Neural progenitor cell (in vitro differentiated cells): ENCODE data around the gene HMX1. TPM values are rescaled to one million over a fixed set of nuclear protein-coding genes. Genes with fewer than 3 reads are reported as not detected.

Source experiments
- DNase-seq: peaks from one replicate; pipeline ENCODE4 v3.0.0-alpha.2; 2016; ENCODE audit warnings: low spot score
- H2AFZ ChIP-seq: fragments of 200-600 bp; sonication (generic); replicated peaks from 2 replicates; pipeline ENCODE4 v1.6.1; 2016; ENCODE audit warnings: antibody characterized with exemption
- H3F3A ChIP-seq: fragments of 200-600 bp; sonication (generic); 2 replicates; pipeline ENCODE4 v1.6.1; 2016; ENCODE audit warnings: antibody characterized with exemption, low read depth
- H3K27ac ChIP-seq: fragments of 200-600 bp; sonication (generic); 2 replicates; pipeline ENCODE4 v1.5.1; 2016; ENCODE audit warnings: mild to moderate bottlenecking
- H3K27me3 ChIP-seq: fragments of 200-600 bp; sonication (generic); 2 replicates; pipeline ENCODE4 v1.6.1; 2016; ENCODE audit warnings: mild to moderate bottlenecking, moderate library complexity
- H3K36me3 ChIP-seq: fragments of 200-600 bp; sonication (generic); 2 replicates; pipeline ENCODE4 v1.5.1; 2016
- H3K4me1 ChIP-seq: fragments of 200-600 bp; sonication (generic); 2 replicates; pipeline ENCODE4 v1.6.1; 2016; ENCODE audit warnings: mixed run types
- H3K4me2 ChIP-seq: fragments of 200-600 bp; sonication (generic); 2 replicates; pipeline ENCODE4 v1.6.1; 2016
- H3K4me3 ChIP-seq: fragments of 200-600 bp; sonication (generic); 2 replicates; pipeline ENCODE4 v1.5.1; 2016
- H3K79me2 ChIP-seq: fragments of 200-600 bp; sonication (generic); 2 replicates; pipeline ENCODE4 v1.6.1; 2016; ENCODE audit warnings: low read depth
- H3K9ac ChIP-seq: fragments of 200-600 bp; sonication (generic); 2 replicates; pipeline ENCODE4 v1.6.1; 2016
- H3K9me3 ChIP-seq: fragments of 200-600 bp; sonication (generic); 2 replicates; pipeline ENCODE4 v1.5.1; 2016; ENCODE audit warnings: low read depth
- H4K20me1 ChIP-seq: fragments of 200-600 bp; sonication (generic); 2 replicates; pipeline ENCODE4 v1.6.1; 2016; ENCODE audit warnings: low read depth
- H3K27ac Mint-ChIP-seq: 3 replicates; pipeline ENCODE4 v1.8.0; 2021; ENCODE audit warnings: mixed read lengths
- H3K27me3 Mint-ChIP-seq: 2 replicates; pipeline ENCODE4 v1.8.0; 2022; ENCODE audit warnings: low read depth, mild to moderate bottlenecking, inconsistent platforms, moderate library complexity, mixed read lengths; ENCODE audit not compliant: insufficient read depth
- H3K36me3 Mint-ChIP-seq: 3 replicates; pipeline ENCODE4 v1.8.0; 2021; ENCODE audit warnings: mixed read lengths
- H3K4me1 Mint-ChIP-seq: 3 replicates; pipeline ENCODE4 v1.8.0; 2021; ENCODE audit warnings: mixed read lengths
- H3K4me3 Mint-ChIP-seq: 3 replicates; pipeline ENCODE4 v1.8.0; 2021; ENCODE audit warnings: mild to moderate bottlenecking, moderate library complexity, mixed read lengths
- H3K9me3 Mint-ChIP-seq: 3 replicates; pipeline ENCODE4 v1.8.0; 2020; ENCODE audit warnings: mixed read lengths
- EZH2 ChIP-seq: fragments of 200-600 bp; sonication (generic); IDR thresholded peaks from 2 replicates; pipeline ENCODE4 v1.6.1; 2017; ENCODE audit warnings: antibody characterized with exemption, mild to moderate bottlenecking, moderate library complexity
- EZH2phosphoT487 ChIP-seq: fragments of 200-600 bp; sonication (generic); IDR thresholded peaks from 2 replicates; pipeline ENCODE4 v1.6.1; 2017; ENCODE audit warnings: antibody characterized with exemption
- total RNA-seq: library from RNA; depleted of rRNA; stranded (reverse); fragments of >200 nt; gene quantifications from 2 replicates; pipeline ENCODE4 v1.2.3, GENCODE V29; 2015; ENCODE audit warnings: low replicate concordance
- TF ChIP-seq, protein P1 (sequence below): fragments of 200-600 bp; sonication (generic); IDR thresholded peaks from 2 replicates; pipeline ENCODE4 v1.5.1; 2017; ENCODE audit warnings: antibody characterized with exemption, mild to moderate bottlenecking

Gene HMX1
- total RNA-seq, 1 donor from 2014 or later: not detected

DNA sequence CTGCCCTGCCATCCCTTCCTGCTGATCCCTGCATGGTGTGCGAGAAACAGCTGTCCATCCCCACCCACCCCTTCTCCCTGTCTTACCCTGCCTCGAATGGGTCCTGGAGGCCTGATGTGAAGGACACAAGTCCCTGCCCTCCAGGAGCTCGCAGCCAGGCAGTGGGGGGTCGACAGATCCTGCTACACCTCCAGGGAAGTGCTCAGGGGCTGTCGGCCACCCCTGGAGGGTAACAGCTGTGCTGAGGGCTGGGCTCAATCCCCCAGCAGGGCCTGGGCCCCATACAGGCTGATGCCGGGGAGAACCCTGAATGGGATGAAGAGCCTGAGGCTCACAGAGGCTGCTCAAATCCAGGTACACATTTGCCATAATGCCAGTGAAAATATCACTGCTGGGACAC, 17.6 kb downstream of the HMX1 start:
- DNase-seq: no peak
- no peak overlapping the region for H3K4me2 ChIP-seq
- Mint-ChIP-seq H3K4me3 (no peak overlapping the region), H3K27me3 (peaks cover 57% of the 10 kb centered on the region), H3K36me3 (no peaks in the 10 kb centered on the region), H3K4me1 (peaks cover 25% of the 10 kb centered on the region), H3K9me3 (peaks cover 2% of the 10 kb centered on the region), H3K27ac (no peak overlapping the region)
- peaks cover 22% of the 10 kb centered on the region for H3K4me1 ChIP-seq
- H3K27me3 ChIP-seq: peaks cover 88% of the 10 kb centered on the region
- no peak overlapping the region for H3K9ac ChIP-seq
- H4K20me1 ChIP-seq: peaks cover 38% of the 10 kb centered on the region
- no peaks in the 10 kb centered on the region for H3K79me2 ChIP-seq
- H3K4me3 ChIP-seq: no peak overlapping the region
- H2AFZ ChIP-seq: no peak overlapping the region
- H3K36me3 ChIP-seq: no peaks in the 10 kb centered on the region
- peaks cover 4% of the 10 kb centered on the region for H3F3A ChIP-seq
- no peak overlapping the region for H3K27ac ChIP-seq
- H3K9me3 ChIP-seq: no peaks in the 10 kb centered on the region
- TF ChIP-seq EZH2phosphoT487: no peak
- no peak for TF ChIP-seq EZH2
- TF ChIP-seq, protein P1, sequence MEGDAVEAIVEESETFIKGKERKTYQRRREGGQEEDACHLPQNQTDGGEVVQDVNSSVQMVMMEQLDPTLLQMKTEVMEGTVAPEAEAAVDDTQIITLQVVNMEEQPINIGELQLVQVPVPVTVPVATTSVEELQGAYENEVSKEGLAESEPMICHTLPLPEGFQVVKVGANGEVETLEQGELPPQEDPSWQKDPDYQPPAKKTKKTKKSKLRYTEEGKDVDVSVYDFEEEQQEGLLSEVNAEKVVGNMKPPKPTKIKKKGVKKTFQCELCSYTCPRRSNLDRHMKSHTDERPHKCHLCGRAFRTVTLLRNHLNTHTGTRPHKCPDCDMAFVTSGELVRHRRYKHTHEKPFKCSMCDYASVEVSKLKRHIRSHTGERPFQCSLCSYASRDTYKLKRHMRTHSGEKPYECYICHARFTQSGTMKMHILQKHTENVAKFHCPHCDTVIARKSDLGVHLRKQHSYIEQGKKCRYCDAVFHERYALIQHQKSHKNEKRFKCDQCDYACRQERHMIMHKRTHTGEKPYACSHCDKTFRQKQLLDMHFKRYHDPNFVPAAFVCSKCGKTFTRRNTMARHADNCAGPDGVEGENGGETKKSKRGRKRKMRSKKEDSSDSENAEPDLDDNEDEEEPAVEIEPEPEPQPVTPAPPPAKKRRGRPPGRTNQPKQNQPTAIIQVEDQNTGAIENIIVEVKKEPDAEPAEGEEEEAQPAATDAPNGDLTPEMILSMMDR: no peak

DNA sequence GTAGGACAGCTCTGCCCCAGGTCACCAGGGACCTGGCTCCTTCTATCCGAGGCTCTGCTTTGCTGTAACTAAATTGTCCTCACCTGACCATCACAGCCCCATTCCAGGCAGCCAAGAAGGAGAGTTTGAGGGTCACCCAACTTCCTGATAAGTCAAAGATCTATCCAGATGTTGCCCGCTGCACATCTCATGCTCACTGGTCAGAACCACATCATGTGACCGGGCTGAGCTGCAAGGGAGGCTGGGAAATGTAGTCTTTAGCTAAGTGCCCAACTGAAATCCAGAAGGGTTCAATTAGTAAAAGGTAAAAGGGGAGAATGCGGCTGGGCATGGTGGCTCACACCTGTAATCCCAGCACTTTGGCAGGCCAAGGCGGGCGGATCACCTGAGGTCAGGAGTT, 18.4 kb downstream of the HMX1 start:
- no peak overlapping the region for H3K27ac Mint-ChIP-seq
- Histone ChIP-seq H4K20me1 (peaks cover 31% of the 10 kb centered on the region), H3K27ac (no peak overlapping the region), H3K4me2 (no peak overlapping the region), H3K79me2 (no peaks in the 10 kb centered on the region), H3K4me3 (no peak overlapping the region), H3K4me1 (peaks cover 22% of the 10 kb centered on the region), H3F3A (peaks cover 4% of the 10 kb centered on the region), H3K36me3 (no peaks in the 10 kb centered on the region), H2AFZ (no peak overlapping the region), H3K27me3 (peaks cover 88% of the 10 kb centered on the region), H3K9ac (no peak overlapping the region), H3K9me3 (no peaks in the 10 kb centered on the region)
- peaks cover 2% of the 10 kb centered on the region for H3K9me3 Mint-ChIP-seq
- H3K4me3 Mint-ChIP-seq: peak overlapping the region; percentile 28
- H3K27me3 Mint-ChIP-seq: peaks cover 61% of the 10 kb centered on the region
- no peaks in the 10 kb centered on the region for H3K36me3 Mint-ChIP-seq
- peaks cover 25% of the 10 kb centered on the region for H3K4me1 Mint-ChIP-seq
- TF ChIP-seq EZH2 (no peak), EZH2phosphoT487 (no peak)
- TF ChIP-seq, protein P1: no peak
- no peak for DNase-seq

DNA sequence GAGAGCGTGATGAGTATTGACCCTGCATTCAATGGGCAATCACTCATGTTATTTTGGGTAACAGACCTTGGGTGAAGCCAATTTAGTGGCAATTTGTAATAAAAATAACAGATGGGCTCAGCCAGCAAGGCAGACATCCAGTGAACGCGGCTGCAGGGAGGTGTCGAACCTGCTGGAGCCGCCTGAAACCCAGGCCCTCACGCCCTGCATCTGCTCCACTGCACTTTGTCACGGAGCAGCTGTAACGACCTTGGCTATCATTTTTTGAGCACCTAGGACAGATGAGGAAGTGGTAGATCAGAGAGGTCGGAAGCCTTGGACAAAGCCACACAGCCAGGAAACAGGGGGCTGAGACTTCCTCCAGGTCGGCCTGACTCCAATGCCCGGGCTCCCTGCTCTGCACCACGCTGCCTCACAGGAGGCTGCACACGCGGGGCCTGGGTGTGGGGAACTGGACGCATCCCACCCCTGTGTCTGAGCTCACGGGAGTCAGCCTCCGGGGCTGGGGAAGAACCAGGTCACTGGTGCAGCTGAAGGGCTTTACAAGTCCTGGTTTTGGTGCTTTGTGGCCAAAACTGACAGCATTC, 19.4 kb downstream of the HMX1 start:
- Histone ChIP-seq H3K27me3 (peaks cover 83% of the 10 kb centered on the region), H2AFZ (no peak overlapping the region), H3K4me2 (no peak overlapping the region), H3K9me3 (no peaks in the 10 kb centered on the region), H3K9ac (no peak overlapping the region), H3K79me2 (no peaks in the 10 kb centered on the region), H3F3A (no peaks in the 10 kb centered on the region), H3K36me3 (no peaks in the 10 kb centered on the region), H3K27ac (no peak overlapping the region), H3K4me1 (peaks cover 12% of the 10 kb centered on the region), H4K20me1 (peaks cover 20% of the 10 kb centered on the region), H3K4me3 (no peak overlapping the region)
- H3K27me3 Mint-ChIP-seq: peaks cover 56% of the 10 kb centered on the region
- H3K9me3 Mint-ChIP-seq: peaks cover 2% of the 10 kb centered on the region
- H3K36me3 Mint-ChIP-seq: no peaks in the 10 kb centered on the region
- no peak overlapping the region for H3K4me3 Mint-ChIP-seq
- peaks cover 25% of the 10 kb centered on the region for H3K4me1 Mint-ChIP-seq
- TF ChIP-seq, protein P1: no peak
- TF ChIP-seq EZH2phosphoT487 (no peak), EZH2 (no peak)
- DNase-seq: no peak
- H3K27ac Mint-ChIP-seq: no peak overlapping the region
